HepG2 (cell line): Measurements from ENCODE around the gene ITPRIPL1. TPM values are rescaled to one million over a fixed set of nuclear protein-coding genes. Genes with fewer than 3 reads are reported as not detected.

Source experiments
- DZIP1 ChIP-seq: sonication (generic); formaldehyde crosslinking; IDR thresholded peaks from 2 replicates; pipeline ENCODE4 v1.5.0; 2020; ENCODE audit warnings: mild to moderate bottlenecking, missing genetic modification reagents
- HDAC1 ChIP-seq: sonication (generic); formaldehyde crosslinking; IDR thresholded peaks from 2 replicates; pipeline ENCODE4 v1.5.1; 2020; ENCODE audit warnings: mild to moderate bottlenecking, missing genetic modification reagents
- HOXA7 ChIP-seq: sonication (generic); formaldehyde crosslinking; IDR thresholded peaks from 2 replicates; pipeline ENCODE4 v1.8.1; 2022; ENCODE audit warnings: mild to moderate bottlenecking, missing genetic modification reagents, moderate library complexity
- KDM6A ChIP-seq: IDR thresholded peaks from 2 replicates; pipeline ENCODE4 v1.6.1; 2016; ENCODE audit warnings: low read depth
- NR2F1 ChIP-seq, 2 experiments: fragments of 450-650 bp in 1 of 2; formaldehyde crosslinking in 1 of 2; IDR thresholded peaks; 2 replicates each; pipeline versions ENCODE4 v1.5.0 to v1.6.1; 2016 to 2020; ENCODE audit warnings: mild to moderate bottlenecking in 1 of 2, missing compliant biosample characterization in 1 of 2, missing genetic modification reagents in 1 of 2, moderate library complexity in 1 of 2
- SIX4 ChIP-seq: sonication (generic); formaldehyde crosslinking; IDR thresholded peaks from 2 replicates; pipeline ENCODE4 v1.4.0; 2020; ENCODE audit warnings: missing genetic modification reagents
- SP140L ChIP-seq: sonication (generic); formaldehyde crosslinking; IDR thresholded peaks from 2 replicates; pipeline ENCODE4 v1.4.0; 2020; ENCODE audit warnings: missing genetic modification reagents, borderline replicate concordance
- THRA ChIP-seq: sonication (generic); formaldehyde crosslinking; IDR thresholded peaks from 2 replicates; pipeline ENCODE4 v1.4.0; 2020; ENCODE audit warnings: missing genetic modification reagents, borderline replicate concordance
- TOE1 ChIP-seq: sonication (generic); formaldehyde crosslinking; IDR thresholded peaks from 2 replicates; pipeline ENCODE4 v1.4.0; 2020; ENCODE audit warnings: mild to moderate bottlenecking, missing genetic modification reagents
- ZBTB14 ChIP-seq: sonication (generic); formaldehyde crosslinking; IDR thresholded peaks from 2 replicates; pipeline ENCODE4 v1.4.0; 2020; ENCODE audit warnings: missing genetic modification reagents
- ZFYVE20 ChIP-seq: sonication (generic); formaldehyde crosslinking; IDR thresholded peaks from 2 replicates; pipeline ENCODE4 v1.8.0; 2023; ENCODE audit warnings: low read depth, mild to moderate bottlenecking, moderate library complexity, missing genetic modification reagents, borderline replicate concordance
- ZMYM4 ChIP-seq: sonication (generic); formaldehyde crosslinking; IDR thresholded peaks from 2 replicates; pipeline ENCODE4 v1.8.1; 2023; ENCODE audit warnings: mild to moderate bottlenecking, missing genetic modification reagents
- ZNF10 ChIP-seq: sonication (generic); formaldehyde crosslinking; IDR thresholded peaks from 2 replicates; pipeline ENCODE4 v1.4.0; 2020; ENCODE audit warnings: mild to moderate bottlenecking, low read depth, missing genetic modification reagents, borderline replicate concordance
- ZNF101 ChIP-seq: sonication (generic); formaldehyde crosslinking; IDR thresholded peaks from 2 replicates; pipeline ENCODE4 v1.4.0; 2020; ENCODE audit warnings: mild to moderate bottlenecking, low read depth, missing genetic modification reagents, borderline replicate concordance
- ZNF317 ChIP-seq: sonication (generic); formaldehyde crosslinking; IDR thresholded peaks from 2 replicates; pipeline ENCODE4 v1.5.0; 2020; ENCODE audit warnings: mild to moderate bottlenecking, missing genetic modification reagents
- ZNF563 ChIP-seq: sonication (generic); formaldehyde crosslinking; IDR thresholded peaks from 2 replicates; pipeline ENCODE4 v1.8.0; 2022; ENCODE audit warnings: mild to moderate bottlenecking, moderate library complexity, missing genetic modification reagents
- ZNF678 ChIP-seq: sonication (generic); formaldehyde crosslinking; IDR thresholded peaks from 2 replicates; pipeline ENCODE4 v1.4.0; 2020; ENCODE audit warnings: mild to moderate bottlenecking, missing genetic modification reagents
- ZNF709 ChIP-seq: sonication (generic); formaldehyde crosslinking; IDR thresholded peaks from 2 replicates; pipeline ENCODE4 v1.5.0; 2020; ENCODE audit warnings: mild to moderate bottlenecking, missing genetic modification reagents
- ZNF720 ChIP-seq: sonication (generic); formaldehyde crosslinking; IDR thresholded peaks from 2 replicates; pipeline ENCODE4 v1.4.0; 2020; ENCODE audit warnings: missing genetic modification reagents
- polyA plus RNA-seq, 8 experiments: library from polyadenylated mRNA; depleted of rRNA in 3 of 8; stranded (reverse) in 7 of 8; unstranded in 1 of 8; fragments of >200 nt; fragmentation: Illumina TruSeq in 4 of 8; extraction: Trizol in 4 of 8; gene quantifications; 2 replicates each; pipeline versions ENCODE4 v1.2.1 to v1.2.3, GENCODE V29; 2011 to 2016; ENCODE audit warnings: low read depth in 4 of 8, missing spikeins in 1 of 8, mixed read lengths in 1 of 8; ENCODE audit not compliant: insufficient read depth in 1 of 8
- total RNA-seq, 5 experiments: library from RNA; depleted of rRNA; stranded (reverse); fragments of >200 nt; fragmentation: Illumina TruSeq; extraction: Trizol; gene quantifications; 2 replicates each; pipeline ENCODE4 v1.2.3, GENCODE V29; 2016; ENCODE audit warnings: low read depth in 1 of 5
- TF ChIP-seq, protein P1 (sequence below): sonication (generic); formaldehyde crosslinking; IDR thresholded peaks from 2 replicates; pipeline ENCODE4 v1.5.0; 2020; ENCODE audit warnings: missing genetic modification reagents

The ITPRIPL1 gene
- total and polyA plus RNA-seq, 2 of the 13 experiments (the other 11 are each of a cell fraction or from before 2014, with no cell fraction given) = 4.3 to 11.7 TPM

DNA sequence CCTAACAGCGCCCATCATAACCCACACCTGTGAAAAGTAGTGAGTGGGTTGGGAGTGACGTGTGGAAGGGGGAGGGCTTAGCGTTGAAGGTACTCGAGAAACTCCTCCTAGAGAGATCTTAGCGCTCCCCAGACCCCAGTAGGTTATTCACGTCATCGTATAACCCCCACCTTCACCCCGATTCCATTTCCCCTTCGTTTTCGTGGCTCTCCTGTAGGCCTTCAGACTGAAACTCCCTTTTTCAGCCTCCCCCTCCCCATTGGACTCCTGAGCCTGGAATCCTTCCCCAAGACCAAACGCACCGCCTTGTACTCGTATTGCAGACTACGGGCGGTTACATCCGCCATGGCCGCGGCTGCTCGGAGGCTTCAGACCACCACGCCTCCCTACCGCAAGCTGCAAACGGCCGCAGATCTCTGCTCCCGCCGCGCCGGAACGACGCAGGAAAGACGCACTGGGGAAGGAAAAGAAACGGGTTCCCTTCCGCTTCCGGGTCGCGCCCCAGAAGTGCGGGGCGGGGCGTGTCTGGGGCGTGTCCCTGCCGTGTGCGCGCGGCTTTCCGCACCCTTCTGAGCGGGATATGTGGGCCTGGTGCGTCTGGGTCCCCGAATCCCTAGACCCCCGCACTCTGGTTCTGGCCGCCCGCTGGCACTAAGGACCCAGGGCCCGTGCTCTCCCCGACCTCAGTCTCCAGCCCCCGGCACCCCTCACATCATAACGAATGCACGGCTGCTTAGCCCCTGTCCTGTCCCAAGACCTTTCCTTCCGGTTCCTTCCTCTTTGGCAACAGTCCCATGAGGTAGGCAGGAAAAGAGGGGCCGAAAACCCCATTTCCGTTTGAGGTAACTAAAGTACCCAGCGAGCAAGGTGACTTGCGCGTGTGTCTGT is 19.8 kb upstream of the ITPRIPL1 start, which contains the start of gene SNRNP200 (continued):
- no peak for TF ChIP-seq HOXA7 (CRISPR knock-in tag)
- peak; percentile 77 for TF ChIP-seq ZBTB14
- TF ChIP-seq ZNF678 (CRISPR knock-in tag) = peak; percentile 99
- TF ChIP-seq SIX4 (CRISPR knock-in tag) = no peak; the same call in 1 of the 2 replicates
- no peak; the same call in 1 of the 2 replicates for TF ChIP-seq TOE1 (CRISPR knock-in tag)
- TF ChIP-seq ZMYM4 (CRISPR knock-in tag) = peak; percentile 81
- TF ChIP-seq ZNF563 (CRISPR knock-in tag) = peak; percentile 90
- peak; percentile 7 to 20; a peak in 1 of 4 replicates for TF ChIP-seq NR2F1 (CRISPR knock-in tag; IDR thresholded peaks at IDR 0.05)
- TF ChIP-seq HDAC1 (CRISPR knock-in tag) = peak; percentile 98
- peak; percentile 88 for TF ChIP-seq ZNF317 (CRISPR knock-in tag)
- no peak for TF ChIP-seq KDM6A (CRISPR knock-in tag)
- no peak for TF ChIP-seq ZNF10 (CRISPR knock-in tag)
- peak; percentile 74 for TF ChIP-seq THRA (CRISPR knock-in tag)
- no peak; the same call in 1 of the 2 replicates for TF ChIP-seq ZFYVE20
- 0 out of 2 replicates have a peak, but pooled peaks have one; percentile 12 for TF ChIP-seq ZNF720
- TF ChIP-seq SP140L = 0 out of 2 replicates have a peak, but pooled peaks have one; percentile 15
- TF ChIP-seq DZIP1 (CRISPR knock-in tag) = peak; percentile 99
- peak; percentile 81; the same call in 1 of the 2 replicates for TF ChIP-seq ZNF101 (CRISPR knock-in tag)
- peak; percentile 93 for TF ChIP-seq ZNF709 (CRISPR knock-in tag)
- TF ChIP-seq, protein P1, sequence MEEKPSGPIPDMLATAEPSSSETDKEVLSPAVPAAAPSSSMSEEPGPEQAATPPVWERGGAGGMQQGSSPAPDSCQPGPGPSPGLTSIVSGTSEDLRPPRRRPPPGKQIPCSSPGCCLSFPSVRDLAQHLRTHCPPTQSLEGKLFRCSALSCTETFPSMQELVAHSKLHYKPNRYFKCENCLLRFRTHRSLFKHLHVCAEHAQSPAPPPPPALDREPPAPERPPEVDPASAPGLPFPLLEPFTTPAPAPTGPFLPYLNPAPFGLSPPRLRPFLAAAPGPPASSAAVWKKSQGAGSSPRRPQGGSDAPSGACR = peak; percentile 94
